Osteoblast (primary cell): ENCODE results near the gene CDKN1A. TPM values are rescaled to one million over a fixed set of nuclear protein-coding genes. Genes with fewer than 3 reads are reported as not detected.

Experiments
- DNase-seq: peaks from one replicate; pipeline ENCODE4 v3.0.0; 2011; ENCODE audit warnings: low spot score, mixed read lengths; ENCODE audit not compliant: insufficient read length; ENCODE audit errors: missing footprints
- H2AFZ ChIP-seq: 2 replicates; pipeline ENCODE4 v1.6.0; 2011; ENCODE audit warnings: mild to moderate bottlenecking, low read length
- H3K27ac ChIP-seq: 2 replicates; pipeline ENCODE4 v1.5.1; 2011; ENCODE audit warnings: mild to moderate bottlenecking, low read depth, low read length, moderate library complexity
- H3K27me3 ChIP-seq: 2 replicates; pipeline ENCODE4 v1.6.0; 2012; ENCODE audit warnings: mild to moderate bottlenecking, control low read depth, inconsistent platforms, low read length, moderate library complexity; ENCODE audit not compliant: insufficient read depth
- H3K36me3 ChIP-seq: 2 replicates; pipeline ENCODE4 v1.5.1; 2011; ENCODE audit warnings: mild to moderate bottlenecking, low read length, control low read depth, moderate library complexity; ENCODE audit not compliant: insufficient read depth
- H3K4me1 ChIP-seq: 2 replicates; pipeline ENCODE4 v1.5.1; 2011; ENCODE audit warnings: mild to moderate bottlenecking, low read length, control low read depth, moderate library complexity; ENCODE audit not compliant: insufficient read depth
- H3K4me2 ChIP-seq: 2 replicates; pipeline ENCODE4 v1.6.0; 2011; ENCODE audit warnings: mild to moderate bottlenecking, low read length; ENCODE audit not compliant: insufficient read depth
- H3K4me3 ChIP-seq: fragments of 200-600 bp; sonication (generic); 3 replicates; pipeline ENCODE4 v1.5.1; 2012; ENCODE audit warnings: mild to moderate bottlenecking, low read length, inconsistent platforms; ENCODE audit not compliant: insufficient read depth
- H3K79me2 ChIP-seq: 2 replicates; pipeline ENCODE4 v1.6.0; 2012; ENCODE audit warnings: mild to moderate bottlenecking, low read length, control low read depth, inconsistent platforms; ENCODE audit not compliant: insufficient read depth
- H3K9me3 ChIP-seq: 2 replicates; pipeline ENCODE4 v1.5.1; 2011; ENCODE audit warnings: low read depth, low read length, control low read depth
- H4K20me1 ChIP-seq: 2 replicates; pipeline ENCODE4 v1.6.0; 2012; ENCODE audit warnings: mild to moderate bottlenecking, low read length, control low read depth; ENCODE audit not compliant: insufficient read depth
- total RNA-seq: library from RNA; depleted of rRNA; stranded (reverse); fragments of >200 nt; gene quantifications from 2 replicates; pipeline ENCODE4 v1.2.3, GENCODE V29; 2012
- TF ChIP-seq, protein P1 (sequence below): IDR thresholded peaks from 2 replicates; pipeline ENCODE4 v1.5.1; 2011; ENCODE audit warnings: mild to moderate bottlenecking, low read depth, low read length, moderate library complexity; ENCODE audit errors: extremely low read depth

Gene CDKN1A
- total RNA-seq, 1 donor, result 461 TPM

DNA sequence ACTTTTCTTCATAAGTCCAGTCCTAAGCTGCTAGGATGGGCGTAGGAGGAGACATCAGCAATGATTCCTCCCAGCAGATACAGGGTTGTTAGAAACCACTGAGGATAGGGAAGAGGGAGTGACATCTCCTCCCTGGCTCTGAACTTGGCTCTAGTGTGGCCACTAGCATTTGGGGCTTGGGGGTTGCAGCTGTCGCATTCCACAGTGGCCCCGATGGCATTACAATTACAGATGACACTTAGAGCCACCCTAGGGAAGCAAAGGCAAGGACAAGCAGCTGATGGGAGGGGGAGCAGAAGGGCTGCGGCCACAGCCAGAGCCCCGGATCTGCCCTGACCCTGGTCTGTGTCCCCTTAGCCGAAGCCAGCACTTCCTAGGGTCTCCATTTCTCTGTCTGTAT lies 9.5 kb upstream of the CDKN1A start:
- Histone ChIP-seq H4K20me1 (no peaks in the 10 kb centered on the region), H3K4me2 (no peak overlapping the region), H3K27ac (no peak overlapping the region), H3K79me2 (no peaks in the 10 kb centered on the region), H2AFZ (peak overlapping the region; percentile 25), H3K4me1 (peaks cover 21% of the 10 kb centered on the region), H3K4me3 (no peak overlapping the region), H3K27me3 (no peaks in the 10 kb centered on the region), H3K9me3 (no peaks in the 10 kb centered on the region), H3K36me3 (no peaks in the 10 kb centered on the region)
- DNase-seq, result no peak
- TF ChIP-seq, protein P1, sequence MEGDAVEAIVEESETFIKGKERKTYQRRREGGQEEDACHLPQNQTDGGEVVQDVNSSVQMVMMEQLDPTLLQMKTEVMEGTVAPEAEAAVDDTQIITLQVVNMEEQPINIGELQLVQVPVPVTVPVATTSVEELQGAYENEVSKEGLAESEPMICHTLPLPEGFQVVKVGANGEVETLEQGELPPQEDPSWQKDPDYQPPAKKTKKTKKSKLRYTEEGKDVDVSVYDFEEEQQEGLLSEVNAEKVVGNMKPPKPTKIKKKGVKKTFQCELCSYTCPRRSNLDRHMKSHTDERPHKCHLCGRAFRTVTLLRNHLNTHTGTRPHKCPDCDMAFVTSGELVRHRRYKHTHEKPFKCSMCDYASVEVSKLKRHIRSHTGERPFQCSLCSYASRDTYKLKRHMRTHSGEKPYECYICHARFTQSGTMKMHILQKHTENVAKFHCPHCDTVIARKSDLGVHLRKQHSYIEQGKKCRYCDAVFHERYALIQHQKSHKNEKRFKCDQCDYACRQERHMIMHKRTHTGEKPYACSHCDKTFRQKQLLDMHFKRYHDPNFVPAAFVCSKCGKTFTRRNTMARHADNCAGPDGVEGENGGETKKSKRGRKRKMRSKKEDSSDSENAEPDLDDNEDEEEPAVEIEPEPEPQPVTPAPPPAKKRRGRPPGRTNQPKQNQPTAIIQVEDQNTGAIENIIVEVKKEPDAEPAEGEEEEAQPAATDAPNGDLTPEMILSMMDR, result no peak

DNA sequence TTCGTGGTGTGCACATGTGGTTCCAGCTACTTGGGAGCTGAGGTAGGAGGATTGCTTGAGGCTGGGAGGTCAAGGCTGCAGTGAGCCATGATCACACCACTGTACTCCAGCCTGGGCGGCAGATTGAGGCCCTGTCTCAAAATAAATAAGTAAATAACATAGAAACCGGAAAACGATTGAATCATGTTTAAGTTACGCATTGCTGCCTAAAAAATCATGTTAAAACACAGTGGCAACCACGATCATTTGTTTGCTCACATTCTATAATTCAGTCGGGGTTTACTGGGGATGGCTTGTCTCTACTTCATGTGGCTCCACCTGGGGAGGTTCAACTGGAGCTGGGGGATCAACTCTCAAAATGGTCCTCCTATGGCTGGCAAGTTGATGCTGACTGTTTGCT lies 8.2 kb upstream of the CDKN1A start:
- no peaks in the 10 kb centered on the region for H3K79me2 ChIP-seq
- TF ChIP-seq, protein P1, result no peak

DNA sequence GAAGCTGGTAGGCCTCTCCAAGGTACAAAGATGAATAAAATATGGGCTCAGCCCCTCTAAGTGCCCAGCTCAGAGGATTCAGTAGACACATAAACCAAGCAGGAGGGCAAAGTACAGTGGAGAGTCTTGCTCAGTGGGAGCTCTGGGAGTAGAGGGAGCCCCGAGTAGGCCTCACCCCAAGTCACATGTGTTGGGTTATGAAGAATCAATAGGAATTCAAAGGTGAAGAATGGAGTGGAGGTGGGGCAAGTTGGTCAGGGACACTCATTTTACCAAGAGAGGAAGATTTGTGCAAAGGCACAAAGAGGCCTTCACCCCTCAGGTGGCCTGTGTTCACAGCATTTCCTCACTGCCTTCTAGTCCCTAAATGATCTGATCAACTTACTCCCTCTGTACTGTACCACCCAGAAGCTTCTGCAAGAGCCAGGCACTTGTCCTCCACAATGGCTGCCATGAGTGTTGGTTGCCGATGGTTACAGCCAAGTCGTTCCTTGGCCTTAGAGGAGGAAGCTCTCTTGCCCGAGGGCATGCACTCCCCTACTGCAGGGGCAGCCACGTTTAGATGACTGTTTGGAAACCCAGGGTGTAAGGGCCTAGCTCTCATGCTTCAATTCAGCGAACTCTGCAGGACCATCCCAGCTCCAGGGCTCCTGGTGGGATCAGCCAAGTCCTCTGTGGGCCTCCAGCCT lies 6.7 kb upstream of the CDKN1A start:
- no peak for DNase-seq
- H3K27ac ChIP-seq, result no peak overlapping the region
- H3K79me2 ChIP-seq, result peaks cover 6% of the 10 kb centered on the region
- H3K36me3 ChIP-seq, result no peaks in the 10 kb centered on the region
- TF ChIP-seq, protein P1, result no peak
- no peak overlapping the region for H2AFZ ChIP-seq
- peaks cover 26% of the 10 kb centered on the region for H3K4me1 ChIP-seq
- H3K4me3 ChIP-seq, result no peak overlapping the region
- no peaks in the 10 kb centered on the region for H3K27me3 ChIP-seq
- H4K20me1 ChIP-seq, result no peaks in the 10 kb centered on the region
- H3K9me3 ChIP-seq, result no peaks in the 10 kb centered on the region
- no peak overlapping the region for H3K4me2 ChIP-seq

More for the DNA sequence above, 8.2 kb upstream of the CDKN1A start:
- Histone ChIP-seq H3K27ac (no peak overlapping the region), H3K4me3 (no peak overlapping the region), H3K4me2 (no peak overlapping the region), H3K27me3 (no peaks in the 10 kb centered on the region), H3K9me3 (no peaks in the 10 kb centered on the region), H4K20me1 (no peaks in the 10 kb centered on the region), H2AFZ (no peak overlapping the region), H3K36me3 (no peaks in the 10 kb centered on the region), H3K4me1 (peaks cover 21% of the 10 kb centered on the region)
- DNase-seq, result no peak

DNA sequence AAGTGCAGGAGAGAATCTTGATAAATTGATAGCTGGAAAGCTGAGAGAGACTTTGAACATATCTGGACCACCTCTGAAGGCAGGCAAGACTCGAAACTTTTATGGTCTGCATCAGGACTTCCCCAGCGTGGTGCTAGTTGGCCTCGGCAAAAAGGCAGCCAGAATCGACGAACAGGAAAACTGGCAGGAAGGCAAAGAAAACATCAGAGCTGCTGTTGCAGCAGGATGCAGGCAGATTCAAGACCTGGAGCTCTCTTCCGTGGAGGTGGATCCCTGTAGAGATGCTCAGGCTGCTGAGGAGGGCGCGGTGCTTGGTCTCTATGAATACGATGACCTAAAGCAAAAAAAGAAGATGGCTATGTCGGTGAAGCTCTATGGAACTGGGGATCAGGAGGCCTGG lies 4.6 kb upstream of the CDKN1A start:
- Histone ChIP-seq H3K36me3 (no peaks in the 10 kb centered on the region), H3K9me3 (no peaks in the 10 kb centered on the region), H3K79me2 (peaks cover 15% of the 10 kb centered on the region), H4K20me1 (peaks cover 3% of the 10 kb centered on the region), H3K4me3 (no peak overlapping the region), H2AFZ (peak overlapping the region; percentile 52), H3K4me2 (no peak overlapping the region), H3K4me1 (peaks cover 28% of the 10 kb centered on the region), H3K27me3 (no peaks in the 10 kb centered on the region), H3K27ac (no peak overlapping the region)
- TF ChIP-seq, protein P1, result no peak
- DNase-seq, result no peak
